GM23338 (cell line): ENCODE data around the gene CSPG5.

Experiments used
- EZH2 ChIP-seq: fragments of 200-600 bp; sonication (generic); IDR thresholded peaks from one replicate; pipeline ENCODE4 v1.8.0; 2017; ENCODE audit warnings: antibody characterized with exemption, mild to moderate bottlenecking, low read depth; ENCODE audit not compliant: unreplicated experiment
- EZH2phosphoT487 ChIP-seq: fragments of 200-600 bp; sonication (generic); IDR thresholded peaks from one replicate; pipeline ENCODE4 v1.8.1; 2018; ENCODE audit warnings: antibody characterized with exemption; ENCODE audit not compliant: unreplicated experiment
- JUNB ChIP-seq: IDR thresholded peaks from one replicate; pipeline ENCODE4 v1.6.1; 2016; ENCODE audit warnings: antibody characterized with exemption; ENCODE audit not compliant: unreplicated experiment
- NANOG ChIP-seq: IDR thresholded peaks from 2 replicates; pipeline ENCODE4 v1.6.1; 2016; ENCODE audit warnings: antibody characterized with exemption, borderline replicate concordance
- TF ChIP-seq, protein P1 (sequence below), 2 experiments: fragments of 200-600 bp in 1 of 2; sonication (generic) in 1 of 2; conservative IDR thresholded peaks; 2 replicates each; pipeline versions ENCODE4 v1.5.1 to v1.6.1; 2016 to 2017; ENCODE audit warnings: antibody characterized with exemption in 2 of 2, low read depth in 2 of 2, mild to moderate bottlenecking in 2 of 2, moderate library complexity in 1 of 2

DNA sequence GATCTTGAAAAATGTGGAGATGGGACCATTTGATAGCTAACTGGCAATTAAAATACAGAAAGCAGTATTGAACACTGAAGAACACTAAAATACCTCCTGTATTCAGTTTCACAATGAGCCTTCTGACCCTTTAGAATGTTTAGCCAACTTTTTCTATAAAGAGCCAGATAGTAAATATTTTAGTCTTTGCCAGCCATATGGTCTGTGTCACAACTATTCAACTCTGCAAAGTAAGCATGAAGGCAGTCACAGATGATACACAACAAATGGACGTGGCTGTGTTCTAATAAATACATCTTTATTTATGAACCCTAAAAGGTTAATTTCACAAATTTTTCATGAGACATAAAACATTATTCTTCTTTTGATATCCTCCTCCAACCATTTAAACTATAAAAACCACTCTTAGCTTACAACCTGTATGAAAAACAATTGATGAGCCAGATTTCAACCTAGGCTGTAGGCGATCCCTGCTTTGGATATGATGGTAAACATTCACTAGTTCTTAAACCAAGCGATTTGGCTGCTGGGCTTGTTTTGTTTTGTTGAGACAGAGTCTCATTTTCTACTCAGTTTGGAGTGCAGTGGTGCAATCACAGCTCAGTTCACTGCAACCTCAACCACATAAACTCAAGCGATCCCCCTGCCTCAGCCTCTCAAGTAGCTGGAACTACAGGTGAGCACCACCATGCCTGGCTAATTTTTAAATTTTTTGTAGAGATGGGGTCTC, 13.6 kb upstream of the CSPG5 start:
- TF ChIP-seq, protein P1, sequence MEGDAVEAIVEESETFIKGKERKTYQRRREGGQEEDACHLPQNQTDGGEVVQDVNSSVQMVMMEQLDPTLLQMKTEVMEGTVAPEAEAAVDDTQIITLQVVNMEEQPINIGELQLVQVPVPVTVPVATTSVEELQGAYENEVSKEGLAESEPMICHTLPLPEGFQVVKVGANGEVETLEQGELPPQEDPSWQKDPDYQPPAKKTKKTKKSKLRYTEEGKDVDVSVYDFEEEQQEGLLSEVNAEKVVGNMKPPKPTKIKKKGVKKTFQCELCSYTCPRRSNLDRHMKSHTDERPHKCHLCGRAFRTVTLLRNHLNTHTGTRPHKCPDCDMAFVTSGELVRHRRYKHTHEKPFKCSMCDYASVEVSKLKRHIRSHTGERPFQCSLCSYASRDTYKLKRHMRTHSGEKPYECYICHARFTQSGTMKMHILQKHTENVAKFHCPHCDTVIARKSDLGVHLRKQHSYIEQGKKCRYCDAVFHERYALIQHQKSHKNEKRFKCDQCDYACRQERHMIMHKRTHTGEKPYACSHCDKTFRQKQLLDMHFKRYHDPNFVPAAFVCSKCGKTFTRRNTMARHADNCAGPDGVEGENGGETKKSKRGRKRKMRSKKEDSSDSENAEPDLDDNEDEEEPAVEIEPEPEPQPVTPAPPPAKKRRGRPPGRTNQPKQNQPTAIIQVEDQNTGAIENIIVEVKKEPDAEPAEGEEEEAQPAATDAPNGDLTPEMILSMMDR (conservative IDR thresholded peaks at IDR 0.05; ENCODE audit: low read depth in 2 of 2) = no peak
- TF ChIP-seq EZH2 (no peak), EZH2phosphoT487 (no peak), JUNB (no peak), NANOG (no peak)
